ENCODE measurements around the gene TFEB.

The TFEB gene

DNA sequence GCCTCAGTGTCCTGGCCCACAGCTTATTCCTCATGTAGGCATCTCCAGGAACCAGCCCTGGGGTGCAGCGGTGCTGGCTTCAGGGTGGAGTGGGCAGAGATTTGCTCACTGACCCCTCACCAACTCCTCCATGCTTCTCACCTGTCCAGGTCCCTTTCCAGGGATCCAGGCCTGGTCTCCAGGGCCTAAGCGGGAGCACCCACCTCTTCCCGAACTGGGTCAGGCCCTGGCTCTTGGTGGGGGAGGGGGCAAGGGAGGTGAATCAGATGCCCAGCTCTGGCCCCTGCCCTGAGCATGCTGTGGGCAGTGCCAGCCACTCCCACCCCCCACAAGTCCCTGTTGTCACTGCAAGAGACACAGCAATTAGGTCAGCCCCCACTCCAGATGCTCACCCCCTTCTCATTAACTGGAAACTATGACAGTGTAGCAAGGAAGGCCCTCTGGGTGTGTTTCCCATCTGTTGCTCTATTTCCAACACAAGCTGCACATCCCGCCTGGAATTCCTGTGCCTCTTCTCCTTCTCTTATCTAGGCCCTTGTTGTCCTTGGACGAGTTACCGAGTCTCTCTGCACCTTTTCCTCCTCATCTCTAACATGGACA is 60.1 kb downstream of the TFEB start:
- peaks cover 5% of the 10 kb centered on the region for H3K27me3 ChIP-seq (ENCODE audit: control insufficient read depth, insufficient read depth, low read length)
- no peak overlapping the region for H3K9ac ChIP-seq (ENCODE audit: low read length)
- no peak overlapping the region for H3K4me3 ChIP-seq (ENCODE audit: low read length)
- no peaks in the 10 kb centered on the region for H3K36me3 ChIP-seq (ENCODE audit: control insufficient read depth, insufficient read depth, low read length)
- no peaks in the 10 kb centered on the region for H3K9me3 ChIP-seq (ENCODE audit: control insufficient read depth, low read length)
- no peaks in the 10 kb centered on the region for H3K4me1 ChIP-seq (ENCODE audit: control insufficient read depth, insufficient read depth, low read length)

DNA sequence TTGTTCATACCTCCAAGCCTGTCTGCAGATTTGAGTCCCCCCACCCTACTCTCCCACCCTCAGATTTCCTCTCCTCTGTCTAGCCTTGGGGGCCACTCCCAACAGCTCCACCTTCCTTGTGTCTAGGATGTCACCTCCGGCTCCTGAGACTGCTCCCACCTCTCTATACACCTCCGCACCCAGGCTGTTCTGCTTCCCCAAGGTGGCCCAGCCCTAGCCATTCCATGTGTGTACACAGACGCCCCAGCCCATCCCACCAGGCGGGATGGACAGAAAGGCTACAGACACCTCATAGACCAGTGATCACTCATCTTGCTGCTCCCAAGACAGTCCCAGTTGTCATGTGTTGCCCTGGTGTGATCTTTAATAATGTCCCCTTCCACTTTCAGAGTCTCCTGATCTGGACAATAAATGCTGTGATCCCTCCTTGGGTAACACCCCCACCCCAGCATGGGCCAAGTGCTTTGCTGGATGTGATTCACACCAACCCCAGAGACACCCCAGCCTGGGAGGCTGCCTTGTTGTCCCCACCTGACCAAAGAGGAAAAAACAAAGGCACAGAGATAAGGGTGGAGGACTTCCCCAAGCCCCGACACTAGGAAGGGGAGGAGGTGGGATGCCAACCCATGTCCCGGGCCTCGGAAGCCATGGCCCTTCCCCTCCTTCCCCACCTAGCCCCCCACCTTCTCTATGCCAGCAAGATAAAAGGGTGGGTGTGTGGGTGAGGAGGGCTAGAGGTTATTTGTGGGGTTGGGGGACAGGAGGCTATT is 61.0 kb downstream of the TFEB start:
- H3K36me3 ChIP-seq (ENCODE audit: control insufficient read depth, insufficient read depth, low read length): no peaks in the 10 kb centered on the region
- peaks cover 5% of the 10 kb centered on the region for H3K27me3 ChIP-seq (ENCODE audit: control insufficient read depth, insufficient read depth, low read length)
- H3K9me3 ChIP-seq (ENCODE audit: control insufficient read depth, low read length): no peaks in the 10 kb centered on the region
- no peak overlapping the region for H3K9ac ChIP-seq (ENCODE audit: low read length)
- H3K4me3 ChIP-seq (ENCODE audit: low read length): no peak overlapping the region
- H3K4me1 ChIP-seq (ENCODE audit: control insufficient read depth, insufficient read depth, low read length): no peaks in the 10 kb centered on the region

DNA sequence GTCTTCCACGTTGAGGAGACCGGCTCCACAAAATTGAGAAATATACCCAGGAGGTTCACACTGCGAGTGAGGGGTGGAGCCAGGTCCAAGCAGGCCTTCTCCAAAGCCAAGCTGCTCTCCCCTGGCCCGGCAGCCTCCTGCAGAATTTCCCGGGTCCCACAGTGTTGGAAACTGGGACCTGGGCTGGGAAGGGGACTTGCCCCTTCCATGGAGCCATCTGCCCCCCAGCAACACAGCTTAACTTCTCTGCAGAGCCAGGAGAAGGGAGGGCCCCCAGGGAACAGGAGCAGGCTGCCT is 61.8 kb downstream of the TFEB start:
- no peaks in the 10 kb centered on the region for H3K9me3 ChIP-seq (ENCODE audit: control insufficient read depth, low read length)
- no peaks in the 10 kb centered on the region for H3K4me1 ChIP-seq (ENCODE audit: control insufficient read depth, insufficient read depth, low read length)
- no peak overlapping the region for H3K4me3 ChIP-seq (ENCODE audit: low read length)
- no peak overlapping the region for H3K9ac ChIP-seq (ENCODE audit: low read length)
- peaks cover 5% of the 10 kb centered on the region for H3K27me3 ChIP-seq (ENCODE audit: control insufficient read depth, insufficient read depth, low read length)
- no peaks in the 10 kb centered on the region for H3K36me3 ChIP-seq (ENCODE audit: control insufficient read depth, insufficient read depth, low read length)

DNA sequence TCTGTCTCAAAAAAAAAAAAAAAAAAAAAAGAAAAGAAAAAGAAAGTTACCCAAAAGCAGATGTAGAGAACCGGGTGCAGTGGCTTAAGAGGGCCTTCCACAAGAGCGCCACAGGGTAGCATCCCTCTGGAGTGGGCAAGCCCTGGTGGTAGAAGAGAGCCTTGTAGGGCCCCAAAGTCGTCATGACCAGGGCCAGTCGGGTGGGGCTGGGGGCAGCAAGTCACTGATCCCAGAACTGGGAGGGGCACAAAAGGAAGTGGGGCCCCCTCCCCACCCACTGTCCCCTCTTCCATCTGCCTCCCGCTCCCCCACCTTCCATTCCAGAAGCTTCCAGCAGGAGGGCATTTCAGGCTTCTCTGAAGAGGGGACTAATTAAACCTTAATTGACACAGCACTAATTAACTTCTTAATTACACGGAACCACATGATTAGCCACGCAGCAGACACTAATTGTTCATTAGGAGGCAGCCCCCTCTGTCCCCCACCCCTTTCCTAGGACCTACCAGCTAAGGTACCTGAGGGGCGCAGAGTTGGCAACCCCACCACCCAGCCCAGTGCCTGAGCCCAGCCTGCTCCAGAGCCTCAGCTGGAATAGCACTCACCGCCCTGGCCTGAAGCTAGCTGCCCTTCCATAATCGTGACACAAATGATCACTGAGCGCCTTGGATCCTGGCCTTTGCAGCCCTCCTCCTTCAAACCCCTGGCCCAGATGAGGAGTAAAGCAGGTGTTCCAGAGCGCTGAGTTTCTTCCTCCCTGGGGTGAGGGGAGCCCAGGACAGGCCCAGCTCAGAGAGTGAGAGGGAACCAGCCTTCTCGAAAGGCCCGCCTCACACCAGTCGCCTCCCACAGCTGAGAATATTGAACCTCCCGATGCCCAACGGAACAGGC is 62.3 kb downstream of the TFEB start:
- no peak overlapping the region for H3K9ac ChIP-seq (ENCODE audit: low read length)
- peaks cover 5% of the 10 kb centered on the region for H3K27me3 ChIP-seq (ENCODE audit: control insufficient read depth, insufficient read depth, low read length)
- H3K4me1 ChIP-seq (ENCODE audit: control insufficient read depth, insufficient read depth, low read length): no peaks in the 10 kb centered on the region
- H3K36me3 ChIP-seq (ENCODE audit: control insufficient read depth, insufficient read depth, low read length): no peaks in the 10 kb centered on the region
- H3K4me3 ChIP-seq (ENCODE audit: low read length): no peak overlapping the region
- H3K9me3 ChIP-seq (ENCODE audit: control insufficient read depth, low read length): no peaks in the 10 kb centered on the region

DNA sequence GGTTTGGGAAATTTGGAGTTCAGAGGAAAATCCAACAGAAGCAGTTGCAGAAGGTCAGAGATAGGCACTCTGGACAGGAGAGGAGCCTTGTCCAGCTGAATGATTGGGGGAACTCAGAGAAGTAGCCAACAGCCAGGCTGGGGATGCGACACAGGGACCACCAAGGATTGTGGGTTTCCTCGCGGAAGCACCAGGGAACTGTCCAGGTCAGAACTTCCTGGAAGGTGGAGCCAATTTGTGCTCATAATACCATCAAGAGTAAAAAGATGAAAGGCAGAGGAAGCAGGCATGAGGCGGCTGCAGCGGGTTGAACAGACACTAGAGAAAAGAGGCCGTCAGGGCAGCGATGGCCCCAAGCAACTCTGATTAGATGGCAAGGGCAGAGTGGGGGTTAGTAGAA is 63.4 kb downstream of the TFEB start:
- H3K36me3 ChIP-seq (ENCODE audit: control insufficient read depth, insufficient read depth, low read length): no peaks in the 10 kb centered on the region
- H3K9me3 ChIP-seq (ENCODE audit: control insufficient read depth, low read length): no peaks in the 10 kb centered on the region
- no peak overlapping the region for H3K4me3 ChIP-seq (ENCODE audit: low read length)
- no peaks in the 10 kb centered on the region for H3K4me1 ChIP-seq (ENCODE audit: control insufficient read depth, insufficient read depth, low read length)
- peaks cover 5% of the 10 kb centered on the region for H3K27me3 ChIP-seq (ENCODE audit: control insufficient read depth, insufficient read depth, low read length)
- H3K9ac ChIP-seq (ENCODE audit: low read length): no peak overlapping the region

DNA sequence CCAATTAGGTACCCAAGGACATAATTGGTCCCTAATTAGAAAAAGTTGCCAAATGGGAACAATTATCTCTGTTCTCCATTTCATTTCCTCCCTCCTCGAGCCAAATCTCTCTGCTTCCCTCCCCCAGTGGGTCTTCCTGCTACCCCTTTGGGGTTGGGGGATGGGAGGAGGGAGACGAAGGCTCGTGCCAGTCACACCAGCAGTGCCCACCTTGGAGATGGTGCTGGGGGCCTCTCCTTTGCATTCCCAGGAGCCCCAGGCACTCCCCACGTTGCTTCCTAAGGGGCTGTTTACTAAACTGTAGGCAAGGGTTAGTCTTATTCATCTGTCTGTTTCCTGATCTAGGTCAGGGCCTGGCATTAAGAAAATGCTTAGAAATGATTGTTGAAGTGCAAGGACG is 64.0 kb downstream of the TFEB start:
- no peaks in the 10 kb centered on the region for H3K9me3 ChIP-seq (ENCODE audit: control insufficient read depth, low read length)
- no peak overlapping the region for H3K9ac ChIP-seq (ENCODE audit: low read length)
- H3K27me3 ChIP-seq (ENCODE audit: control insufficient read depth, insufficient read depth, low read length): peaks cover 5% of the 10 kb centered on the region
- no peaks in the 10 kb centered on the region for H3K36me3 ChIP-seq (ENCODE audit: control insufficient read depth, insufficient read depth, low read length)
- no peak overlapping the region for H3K4me3 ChIP-seq (ENCODE audit: low read length)
- no peaks in the 10 kb centered on the region for H3K4me1 ChIP-seq (ENCODE audit: control insufficient read depth, insufficient read depth, low read length)

DNA sequence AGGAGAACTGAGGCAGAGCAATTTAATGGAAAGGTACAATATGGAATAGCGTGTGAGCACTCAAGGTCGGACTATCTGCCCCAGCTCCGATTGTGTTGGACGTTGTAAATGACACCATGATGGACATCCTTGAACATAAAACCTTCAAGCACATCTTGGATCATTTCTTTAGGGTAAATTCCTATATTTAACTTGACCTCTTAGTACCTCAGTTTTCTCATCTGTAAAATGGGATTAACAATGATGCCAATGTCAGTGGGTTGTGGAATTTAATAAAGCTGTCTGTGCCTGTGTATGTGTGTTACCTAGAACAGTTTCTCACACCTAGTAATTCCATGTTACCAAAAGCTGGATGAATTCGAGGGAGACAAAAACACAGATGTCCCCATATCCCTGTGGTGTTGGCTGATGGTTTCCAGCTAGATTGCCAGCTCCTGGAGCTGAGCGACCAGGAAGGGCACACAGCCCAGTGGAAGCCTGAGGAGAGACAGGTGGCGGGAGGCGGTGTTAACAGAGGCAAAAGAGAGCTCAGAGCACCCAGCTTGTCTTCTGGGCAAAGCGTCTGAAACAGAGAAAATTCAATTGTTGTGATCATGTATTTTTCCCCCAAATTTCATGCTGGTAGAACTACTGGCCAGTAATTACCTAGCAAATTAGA is 64.6 kb downstream of the TFEB start:
- Histone ChIP-seq H3K9ac (ENCODE audit: low read length) (no peak overlapping the region), H3K4me3 (ENCODE audit: low read length) (no peak overlapping the region), H3K9me3 (ENCODE audit: control insufficient read depth, low read length) (no peaks in the 10 kb centered on the region), H3K36me3 (ENCODE audit: control insufficient read depth, insufficient read depth, low read length) (no peaks in the 10 kb centered on the region), H3K4me1 (ENCODE audit: control insufficient read depth, insufficient read depth, low read length) (no peaks in the 10 kb centered on the region), H3K27me3 (ENCODE audit: control insufficient read depth, insufficient read depth, low read length) (peaks cover 5% of the 10 kb centered on the region)

DNA sequence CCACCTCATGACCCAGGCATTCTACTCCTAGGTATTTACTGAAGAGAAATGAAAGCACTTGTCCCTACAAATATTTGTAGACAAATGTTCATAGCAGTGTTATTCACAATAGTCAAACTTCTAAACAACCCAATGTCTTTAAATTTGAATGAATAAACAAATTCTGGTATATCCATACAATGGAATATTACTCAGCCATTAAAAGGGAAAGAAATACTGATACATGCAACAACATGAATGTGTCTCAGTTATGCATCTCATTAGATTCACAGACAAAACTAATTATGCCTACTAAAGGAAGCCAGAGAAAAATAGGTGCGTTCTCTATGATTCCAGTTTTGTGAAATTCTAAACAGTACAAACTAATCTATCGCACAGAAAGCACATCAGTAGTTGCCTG is 66.4 kb downstream of the TFEB start:
- peaks cover 5% of the 10 kb centered on the region for H3K27me3 ChIP-seq (ENCODE audit: control insufficient read depth, insufficient read depth, low read length)
- no peaks in the 10 kb centered on the region for H3K9me3 ChIP-seq (ENCODE audit: control insufficient read depth, low read length)
- no peaks in the 10 kb centered on the region for H3K4me1 ChIP-seq (ENCODE audit: control insufficient read depth, insufficient read depth, low read length)
- H3K4me3 ChIP-seq (ENCODE audit: low read length): no peak overlapping the region
- H3K36me3 ChIP-seq (ENCODE audit: control insufficient read depth, insufficient read depth, low read length): no peaks in the 10 kb centered on the region
- H3K9ac ChIP-seq (ENCODE audit: low read length): no peak overlapping the region

DNA sequence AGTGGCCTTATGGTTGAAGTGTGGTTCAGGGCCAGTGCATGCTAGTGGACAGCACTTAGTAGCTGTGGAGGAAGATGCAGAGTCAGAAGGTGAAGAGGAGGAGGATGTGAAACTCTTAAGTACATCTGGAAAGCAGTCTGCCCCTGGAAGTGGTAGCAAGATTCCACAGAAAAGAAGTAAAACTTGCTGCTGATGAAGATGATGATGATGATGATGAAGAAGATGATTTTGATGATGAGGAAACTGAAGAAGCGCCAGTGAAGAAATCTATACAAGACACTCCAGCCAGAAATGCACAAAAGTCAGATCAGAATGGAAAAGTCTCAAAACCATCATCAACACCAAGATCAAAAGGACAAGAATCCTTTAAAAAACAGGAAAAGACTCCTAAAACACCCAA is 68.2 kb downstream of the TFEB start:
- Histone ChIP-seq H3K27me3 (ENCODE audit: control insufficient read depth, insufficient read depth, low read length) (peaks cover 1% of the 10 kb centered on the region), H3K9me3 (ENCODE audit: control insufficient read depth, low read length) (no peaks in the 10 kb centered on the region), H3K4me1 (ENCODE audit: control insufficient read depth, insufficient read depth, low read length) (no peaks in the 10 kb centered on the region), H3K4me3 (ENCODE audit: low read length) (no peak overlapping the region), H3K9ac (ENCODE audit: low read length) (no peak overlapping the region), H3K36me3 (ENCODE audit: control insufficient read depth, insufficient read depth, low read length) (no peaks in the 10 kb centered on the region)

DNA sequence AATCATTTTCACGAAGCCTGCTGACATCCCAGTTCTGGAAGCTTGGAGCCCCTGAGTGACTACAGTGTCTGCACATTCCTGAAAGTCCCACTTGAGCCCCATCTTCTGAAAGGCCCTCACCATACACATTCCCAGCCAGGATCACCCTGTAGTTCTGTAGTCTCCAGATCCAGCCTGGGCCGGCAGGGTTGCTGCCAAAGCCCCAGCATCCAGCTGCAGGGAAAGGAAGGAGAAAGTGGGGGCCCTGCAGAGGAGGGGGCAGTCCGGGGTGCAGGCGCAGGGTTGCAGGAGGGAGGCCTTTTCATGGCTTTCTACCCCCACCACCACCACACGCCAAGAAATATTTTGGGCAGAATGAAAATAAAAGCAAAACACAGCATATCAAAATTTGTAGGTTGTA is 71.1 kb downstream of the TFEB start:
- Histone ChIP-seq H3K4me3 (ENCODE audit: low read length) (no peak overlapping the region), H3K9ac (ENCODE audit: low read length) (no peak overlapping the region), H3K4me1 (ENCODE audit: control insufficient read depth, insufficient read depth, low read length) (no peaks in the 10 kb centered on the region), H3K36me3 (ENCODE audit: control insufficient read depth, insufficient read depth, low read length) (no peaks in the 10 kb centered on the region), H3K9me3 (ENCODE audit: control insufficient read depth, low read length) (no peaks in the 10 kb centered on the region), H3K27me3 (ENCODE audit: control insufficient read depth, insufficient read depth, low read length) (peaks cover 18% of the 10 kb centered on the region)

DNA sequence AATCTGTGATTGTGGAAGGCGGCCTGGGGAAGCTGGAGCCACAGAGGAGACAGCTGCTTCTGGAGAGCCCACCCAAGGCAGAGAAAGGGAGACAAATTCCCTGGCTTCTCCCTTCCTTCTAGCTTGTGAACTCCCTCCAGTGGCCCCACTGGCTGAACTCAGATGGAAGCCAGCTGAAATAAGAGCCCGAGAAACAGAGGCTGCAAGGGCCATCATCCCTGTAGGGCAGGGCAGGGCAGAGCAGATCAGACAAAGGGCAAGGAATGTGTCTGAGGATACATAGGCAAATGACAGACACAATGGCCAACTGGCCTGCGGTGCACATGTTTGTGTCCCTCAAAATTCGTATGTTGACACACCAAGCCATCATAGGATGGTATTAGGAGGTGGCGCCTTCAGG is 71.8 kb downstream of the TFEB start:
- H3K9me3 ChIP-seq (ENCODE audit: control insufficient read depth, low read length): no peaks in the 10 kb centered on the region
- H3K9ac ChIP-seq (ENCODE audit: low read length): no peak overlapping the region
- peaks cover 23% of the 10 kb centered on the region for H3K27me3 ChIP-seq (ENCODE audit: control insufficient read depth, insufficient read depth, low read length)
- no peaks in the 10 kb centered on the region for H3K36me3 ChIP-seq (ENCODE audit: control insufficient read depth, insufficient read depth, low read length)
- no peaks in the 10 kb centered on the region for H3K4me1 ChIP-seq (ENCODE audit: control insufficient read depth, insufficient read depth, low read length)
- no peak overlapping the region for H3K4me3 ChIP-seq (ENCODE audit: low read length)

DNA sequence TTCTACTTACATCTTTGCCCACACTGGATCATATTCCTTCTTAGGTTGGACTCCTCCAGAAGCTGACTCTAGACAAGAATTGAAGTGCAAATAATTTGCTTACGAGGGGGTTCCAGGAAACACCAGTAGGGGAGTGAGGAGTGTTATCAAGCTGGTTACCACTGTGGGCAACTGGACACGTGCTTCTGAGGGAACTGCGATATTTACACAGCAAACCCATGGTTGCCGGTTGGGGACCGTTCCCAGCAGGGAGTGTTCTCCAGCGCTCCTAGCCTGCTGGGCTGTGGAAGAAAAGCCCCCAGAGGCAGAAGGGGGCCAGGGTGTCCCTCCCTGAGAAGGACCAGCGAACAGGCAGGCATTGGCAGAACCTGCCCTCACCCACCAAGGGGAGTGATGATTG is 75.5 kb downstream of the TFEB start:
- H3K4me3 ChIP-seq (ENCODE audit: low read length): no peak overlapping the region
- no peak overlapping the region for H3K9ac ChIP-seq (ENCODE audit: low read length)
- H3K9me3 ChIP-seq (ENCODE audit: control insufficient read depth, low read length): no peaks in the 10 kb centered on the region
- H3K27me3 ChIP-seq (ENCODE audit: control insufficient read depth, insufficient read depth, low read length): peaks cover 33% of the 10 kb centered on the region
- no peaks in the 10 kb centered on the region for H3K4me1 ChIP-seq (ENCODE audit: control insufficient read depth, insufficient read depth, low read length)
- no peaks in the 10 kb centered on the region for H3K36me3 ChIP-seq (ENCODE audit: control insufficient read depth, insufficient read depth, low read length)

All from mucosa of stomach (tissue), 1 donor.